ENCODE data around the gene BCKDK.

- TF ChIP-seq CTCF (IDR thresholded peaks at IDR 0.05) (no peak), POLR2A (IDR thresholded peaks at IDR 0.05) (no peak)
Measured at GRCh38 chr16:31148281-31148728, 40.1 kb downstream of the BCKDK start.
